H9 (cell line): Measurements from ENCODE around the gene MIS18BP1. TPM values are rescaled to one million over a fixed set of nuclear protein-coding genes. Genes with fewer than 3 reads are reported as not detected.

Experiments
- DNase-seq: peaks from one replicate; pipeline ENCODE4 v3.0.0-alpha.2; 2017
- H2AFZ ChIP-seq: one replicate; pipeline ENCODE4 v1.6.1; 2013; ENCODE audit warnings: mild to moderate bottlenecking, low read length, control low read depth, moderate library complexity
- H2AK5ac ChIP-seq: 2 replicates; pipeline ENCODE4 v1.6.1; 2013; ENCODE audit warnings: low read length, control low read depth, mixed read lengths; ENCODE audit not compliant: insufficient read length
- H2BK120ac ChIP-seq: one replicate; pipeline ENCODE4 v1.6.1; 2013; ENCODE audit warnings: low read depth, mild to moderate bottlenecking, low read length, control low read depth, inconsistent platforms; ENCODE audit not compliant: poor library complexity, severe bottlenecking
- H2BK12ac ChIP-seq: 2 replicates; pipeline ENCODE4 v1.6.1; 2013; ENCODE audit warnings: low read length, control low read depth, mixed read lengths, low read depth; ENCODE audit not compliant: insufficient read length
- H2BK15ac ChIP-seq: 2 replicates; pipeline ENCODE4 v1.6.1; 2013; ENCODE audit warnings: low read depth, low read length, control low read depth
- H2BK20ac ChIP-seq: one replicate; pipeline ENCODE4 v1.6.1; 2013; ENCODE audit warnings: low read depth, mild to moderate bottlenecking, low read length, control low read depth, inconsistent platforms; ENCODE audit not compliant: poor library complexity, severe bottlenecking
- H2BK5ac ChIP-seq: 2 replicates; pipeline ENCODE4 v1.6.1; 2013; ENCODE audit warnings: low read length, control low read depth, mixed read lengths; ENCODE audit not compliant: insufficient read length
- H3K14ac ChIP-seq: 2 replicates; pipeline ENCODE4 v1.6.1; 2013; ENCODE audit warnings: low read length, control low read depth; ENCODE audit not compliant: insufficient read depth
- H3K18ac ChIP-seq: 2 replicates; pipeline ENCODE4 v1.6.1; 2013; ENCODE audit warnings: low read depth, mild to moderate bottlenecking, mixed read lengths, low read length, control low read depth; ENCODE audit not compliant: insufficient read length
- H3K23ac ChIP-seq: 2 replicates; pipeline ENCODE4 v1.6.1; 2013; ENCODE audit warnings: low read length, control low read depth, mixed read lengths, low read depth; ENCODE audit not compliant: insufficient read length
- H3K23me2 ChIP-seq: 2 replicates; pipeline ENCODE4 v1.6.1; 2013; ENCODE audit warnings: low read depth, mild to moderate bottlenecking, mixed read lengths, low read length, control low read depth; ENCODE audit not compliant: insufficient read length, poor library complexity, severe bottlenecking
- H3K27ac ChIP-seq: 2 replicates; pipeline ENCODE4 v1.5.1; 2013; ENCODE audit warnings: low read length, control low read depth, mixed read lengths, low read depth; ENCODE audit not compliant: insufficient read length
- H3K27me3 ChIP-seq: 2 replicates; pipeline ENCODE4 v1.6.1; 2013; ENCODE audit warnings: low read length, control low read depth, inconsistent platforms; ENCODE audit not compliant: insufficient read depth
- H3K4ac ChIP-seq: 2 replicates; pipeline ENCODE4 v1.6.1; 2013; ENCODE audit warnings: low read depth, mild to moderate bottlenecking, control low read depth, inconsistent platforms, low read length, moderate library complexity
- H3K4me1 ChIP-seq: 2 replicates; pipeline ENCODE4 v1.6.1; 2013; ENCODE audit warnings: low read length, control low read depth, inconsistent platforms; ENCODE audit not compliant: insufficient read depth
- H3K4me2 ChIP-seq: 2 replicates; pipeline ENCODE4 v1.6.1; 2013; ENCODE audit warnings: low read length, control low read depth, mixed read lengths; ENCODE audit not compliant: insufficient read length, insufficient read depth
- H3K56ac ChIP-seq: 2 replicates; pipeline ENCODE4 v1.6.1; 2013; ENCODE audit warnings: low read depth, mild to moderate bottlenecking, mixed read lengths, low read length, control low read depth; ENCODE audit not compliant: insufficient read length
- H3K79me1 ChIP-seq: 2 replicates; pipeline ENCODE4 v1.6.1; 2013; ENCODE audit warnings: low read depth, mild to moderate bottlenecking, moderate library complexity, low read length, control low read depth, inconsistent platforms; ENCODE audit not compliant: insufficient read depth, poor library complexity, severe bottlenecking
- H3K79me2 ChIP-seq: 2 replicates; pipeline ENCODE4 v1.6.1; 2013; ENCODE audit warnings: low read length, control low read depth, inconsistent platforms; ENCODE audit not compliant: insufficient read depth
- H3K9ac ChIP-seq: 2 replicates; pipeline ENCODE4 v1.6.1; 2013; ENCODE audit warnings: low read length, control low read depth, mixed read lengths; ENCODE audit not compliant: insufficient read length; ENCODE audit errors: extremely low read depth
- H3K9me3 ChIP-seq: one replicate; pipeline ENCODE4 v1.6.1; 2013; ENCODE audit warnings: low read depth, low read length, inconsistent platforms; ENCODE audit not compliant: control insufficient read depth
- H3T11ph ChIP-seq: one replicate; pipeline ENCODE4 v1.6.1; 2013; ENCODE audit warnings: mild to moderate bottlenecking, low read length, control low read depth, inconsistent platforms
- H4K20me1 ChIP-seq: one replicate; pipeline ENCODE4 v1.6.1; 2013; ENCODE audit not compliant: control insufficient read depth, insufficient read length, insufficient read depth
- H4K5ac ChIP-seq: 2 replicates; pipeline ENCODE4 v1.6.1; 2013; ENCODE audit warnings: low read depth, mild to moderate bottlenecking, mixed read lengths, low read length, control low read depth; ENCODE audit not compliant: insufficient read length
- H4K8ac ChIP-seq: replicated peaks from 2 replicates; pipeline ENCODE4 v1.6.1; 2013; ENCODE audit warnings: low read length, control low read depth, mixed read lengths, low read depth; ENCODE audit not compliant: insufficient read length
- H4K91ac ChIP-seq: 2 replicates; pipeline ENCODE4 v1.6.1; 2013; ENCODE audit warnings: low read depth, mild to moderate bottlenecking, moderate library complexity, mixed read lengths, low read length, control low read depth; ENCODE audit not compliant: insufficient read length
- H3K27ac Mint-ChIP-seq, 3 experiments: 2 replicates in 2 of 3; 3 replicates in 1 of 3; pipeline ENCODE4 v1.8.0; 2020 to 2021; ENCODE audit warnings: mixed read lengths in 3 of 3, mild to moderate bottlenecking in 1 of 3, moderate library complexity in 1 of 3
- H3K27me3 Mint-ChIP-seq: 2 replicates; pipeline ENCODE4 v1.8.0; 2021; ENCODE audit warnings: low read depth, mild to moderate bottlenecking, moderate library complexity, mixed read lengths
- H3K36me3 Mint-ChIP-seq, 3 experiments: 2 replicates in 2 of 3; 3 replicates in 1 of 3; pipeline ENCODE4 v1.8.0; 2020 to 2021; ENCODE audit warnings: low read depth in 3 of 3, mixed read lengths in 3 of 3; ENCODE audit not compliant: insufficient read depth in 1 of 3
- H3K4me1 Mint-ChIP-seq, 2 experiments: 2 replicates each; pipeline ENCODE4 v1.8.0; 2020; ENCODE audit warnings: mixed read lengths in 2 of 2
- H3K4me3 Mint-ChIP-seq, 2 experiments: 2 replicates in 1 of 2; 3 replicates in 1 of 2; pipeline ENCODE4 v1.8.0; 2020 to 2021; ENCODE audit warnings: mild to moderate bottlenecking in 2 of 2, mixed read lengths in 2 of 2, moderate library complexity in 1 of 2
- H3K9me3 Mint-ChIP-seq, 2 experiments: 2 replicates in 1 of 2; 3 replicates in 1 of 2; pipeline ENCODE4 v1.8.0; 2020; ENCODE audit warnings: mild to moderate bottlenecking in 2 of 2, mixed read lengths in 2 of 2, moderate library complexity in 1 of 2
- WGBS: extraction: QIAGEN DNeasy Blood & Tissue Kit; methylation state at CpG from one replicate; pipeline ENCODE4 v1.1.7; 2013; ENCODE audit warnings: missing lambda C conversion rate, low lambda C conversion rate, mixed read lengths; ENCODE audit not compliant: insufficient read length; ENCODE audit errors: extremely low coverage; 5-methylcytosine and 5-hydroxymethylcytosine counted together
- total RNA-seq: library from RNA; stranded (reverse); gene quantifications from 2 replicates; pipeline ENCODE4 v1.2.1, GENCODE V29; 2021
- TF ChIP-seq, protein P1 (sequence below): fragments of 200-600 bp; sonication (generic); conservative IDR thresholded peaks from 3 replicates; pipeline ENCODE4 v1.8.0; 2021; ENCODE audit warnings: antibody characterized with exemption, mild to moderate bottlenecking

The MIS18BP1 gene
- total RNA-seq, 1 experiment from 2014 or later: 60.6 TPM

DNA sequence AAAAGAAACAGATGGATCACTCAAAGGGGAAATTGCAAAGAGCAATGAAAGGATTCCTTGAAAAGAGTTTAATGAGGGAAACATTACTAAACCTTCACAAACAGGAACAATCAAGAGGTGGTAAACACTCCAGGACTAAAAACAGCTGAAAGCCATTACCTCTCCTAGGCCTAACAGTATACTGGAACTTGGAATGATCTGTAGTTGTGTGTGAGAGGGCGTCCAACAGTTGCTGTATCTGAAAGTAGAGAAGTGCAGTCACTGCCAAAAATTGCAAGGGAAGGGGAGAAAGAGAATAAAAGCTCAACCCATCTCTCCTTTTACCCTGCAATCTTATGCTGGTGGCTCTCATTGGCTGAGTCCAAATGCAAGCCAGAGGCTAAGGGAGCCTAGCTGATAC lies 17.0 kb upstream of the MIS18BP1 start:
- H4K5ac ChIP-seq: no peak overlapping the region
- no peak overlapping the region for H2BK12ac ChIP-seq
- H3K23me2 ChIP-seq: no peaks in the 10 kb centered on the region
- H3K4me1 ChIP-seq: no peaks in the 10 kb centered on the region
- no peak overlapping the region for H4K8ac ChIP-seq
- H3K23ac ChIP-seq: no peak overlapping the region
- no peak overlapping the region for H2BK5ac ChIP-seq
- H2BK20ac ChIP-seq: no peak overlapping the region
- Mint-ChIP-seq H3K36me3 (no peaks in the 10 kb centered on the region), H3K4me1 (peaks cover 0 to 4% of the 10 kb centered on the region in 2 experiments; a peak in 1 of 4 replicates), H3K27me3 (no peaks in the 10 kb centered on the region), H3K9me3 (no peaks in the 10 kb centered on the region), H3K27ac (no peak overlapping the region), H3K4me3 (no peak overlapping the region)
- H3K9ac ChIP-seq: no peak overlapping the region
- H4K20me1 ChIP-seq: no peaks in the 10 kb centered on the region
- H3K79me1 ChIP-seq: no peaks in the 10 kb centered on the region
- no peak overlapping the region for H2BK15ac ChIP-seq
- no peak overlapping the region for H3K14ac ChIP-seq
- H3K27ac ChIP-seq: no peak overlapping the region
- no peak overlapping the region for H2BK120ac ChIP-seq
- H3K4ac ChIP-seq: no peak overlapping the region
- no peak overlapping the region for H2AFZ ChIP-seq
- H3K27me3 ChIP-seq: no peaks in the 10 kb centered on the region
- H3K18ac ChIP-seq: no peak overlapping the region
- H4K91ac ChIP-seq: no peak overlapping the region
- H3K56ac ChIP-seq: no peak overlapping the region
- H2AK5ac ChIP-seq: no peak overlapping the region
- H3K4me2 ChIP-seq: no peak overlapping the region
- DNase-seq: no peak
- no CpG with 5 or more reads among the region's 1 CpG for WGBS
- H3T11ph ChIP-seq: no peak overlapping the region
- no peaks in the 10 kb centered on the region for H3K79me2 ChIP-seq
- TF ChIP-seq, protein P1, sequence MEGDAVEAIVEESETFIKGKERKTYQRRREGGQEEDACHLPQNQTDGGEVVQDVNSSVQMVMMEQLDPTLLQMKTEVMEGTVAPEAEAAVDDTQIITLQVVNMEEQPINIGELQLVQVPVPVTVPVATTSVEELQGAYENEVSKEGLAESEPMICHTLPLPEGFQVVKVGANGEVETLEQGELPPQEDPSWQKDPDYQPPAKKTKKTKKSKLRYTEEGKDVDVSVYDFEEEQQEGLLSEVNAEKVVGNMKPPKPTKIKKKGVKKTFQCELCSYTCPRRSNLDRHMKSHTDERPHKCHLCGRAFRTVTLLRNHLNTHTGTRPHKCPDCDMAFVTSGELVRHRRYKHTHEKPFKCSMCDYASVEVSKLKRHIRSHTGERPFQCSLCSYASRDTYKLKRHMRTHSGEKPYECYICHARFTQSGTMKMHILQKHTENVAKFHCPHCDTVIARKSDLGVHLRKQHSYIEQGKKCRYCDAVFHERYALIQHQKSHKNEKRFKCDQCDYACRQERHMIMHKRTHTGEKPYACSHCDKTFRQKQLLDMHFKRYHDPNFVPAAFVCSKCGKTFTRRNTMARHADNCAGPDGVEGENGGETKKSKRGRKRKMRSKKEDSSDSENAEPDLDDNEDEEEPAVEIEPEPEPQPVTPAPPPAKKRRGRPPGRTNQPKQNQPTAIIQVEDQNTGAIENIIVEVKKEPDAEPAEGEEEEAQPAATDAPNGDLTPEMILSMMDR: no peak
- no peaks in the 10 kb centered on the region for H3K9me3 ChIP-seq
